HL-60/S4 treated with retinoic acid at 250 ng/mL for 4 days and 3 days (cell line): Measurements from ENCODE around the gene KANSL3.
"Not testable (repeated sequence)": the region's sequence is repeated elsewhere in the genome, so short reads cannot be mapped to it uniquely, and the experiment has no call there.

Source experiments
- in situ Hi-C: fragments of 300-500 bp; cut with MboI; formaldehyde crosslinking; loops from 2 replicates; pipeline ENCODE4 v1.7.0; 2022; ENCODE audit warnings: low sequenced_read_pairs

The KANSL3 gene

GRCh38 chr2:96655526-96655925 lies 17.4 kb upstream of the KANSL3 start:
- in situ Hi-C loops = no loop called here

- in situ Hi-C loops = not testable (repeated sequence)
These were observed 16.7 kb upstream of the KANSL3 start for GRCh38 chr2:96654791-96655190.

- in situ Hi-C loops = no loop called here
These were observed 13.7 kb upstream of the KANSL3 start for GRCh38 chr2:96651793-96652192.

- in situ Hi-C loops = no loop called here
These were observed 11.2 kb upstream of the KANSL3 start for GRCh38 chr2:96649342-96649741.

- in situ Hi-C loops = no loop called here
These were observed 10.3 kb upstream of the KANSL3 start for GRCh38 chr2:96648306-96648930.

GRCh38 chr2:96647681-96648080 lies 9.6 kb upstream of the KANSL3 start:
- in situ Hi-C loops = no loop called here

GRCh38 chr2:96642564-96643360 lies 4.7 kb upstream of the KANSL3 start, which contains the start of gene FER1L5:
Gene FER1L5, plus strand, starts transcription at chr2:96642764. Its CDS starts 73 bp downstream, at chr2:96642837.
- in situ Hi-C loops = no loop called here

- in situ Hi-C loops = no loop called here
These were observed 548 bp downstream of the KANSL3 start for GRCh38 chr2:96637385-96638143.

- in situ Hi-C loops = no loop called here
These were observed 1.5 kb downstream of the KANSL3 start for GRCh38 chr2:96636551-96637171.

- in situ Hi-C loops = no loop called here
These were observed 4.5 kb downstream of the KANSL3 start for GRCh38 chr2:96633641-96634040.

- in situ Hi-C loops = no loop called here
These were observed 6.2 kb downstream of the KANSL3 start for GRCh38 chr2:96631804-96632435.

- in situ Hi-C loops = no loop called here
These were observed 11.6 kb downstream of the KANSL3 start for GRCh38 chr2:96626553-96626942.

- in situ Hi-C loops = no loop called here
These were observed 12.2 kb downstream of the KANSL3 start for GRCh38 chr2:96625571-96626552.

- in situ Hi-C loops = loop anchor here (25.0 kb wide), 1 partner anchor 339 kb away; no protein-coding TSS in a partner anchor
These were observed 15.0 kb downstream of the KANSL3 start for GRCh38 chr2:96623116-96623515.

GRCh38 chr2:96622544-96622943 lies 15.6 kb downstream of the KANSL3 start:
- in situ Hi-C loops = loop anchor here (25.0 kb wide), 1 partner anchor 340 kb away; no protein-coding TSS in a partner anchor

- in situ Hi-C loops = loop anchor here (25.0 kb wide), 1 partner anchor 344 kb away; no protein-coding TSS in a partner anchor
These were observed 19.4 kb downstream of the KANSL3 start for GRCh38 chr2:96618596-96619283.

GRCh38 chr2:96617012-96617411 lies 21.1 kb downstream of the KANSL3 start:
- in situ Hi-C loops = loop anchor here (25.0 kb wide), 1 partner anchor 345 kb away; no protein-coding TSS in a partner anchor

GRCh38 chr2:96616535-96616934 lies 21.6 kb downstream of the KANSL3 start:
- in situ Hi-C loops = loop anchor here (25.0 kb wide), 1 partner anchor 346 kb away; no protein-coding TSS in a partner anchor
